HepG2 (cell line): ENCODE results near the gene LILRB5. TPM values are rescaled to one million over a fixed set of nuclear protein-coding genes. Genes with fewer than 3 reads are reported as not detected.

Source experiments
- CBX2 ChIP-seq, 2 experiments: fragments of 200-600 bp in 1 of 2; sonication (generic); formaldehyde crosslinking in 1 of 2; IDR thresholded peaks; 2 replicates each; pipeline versions ENCODE4 v1.7.0 to v1.8.1; 2018 to 2022; ENCODE audit warnings: low read depth in 2 of 2, low read length in 1 of 2, mild to moderate bottlenecking in 1 of 2, missing genetic modification reagents in 1 of 2
- CC2D1A ChIP-seq: sonication (generic); formaldehyde crosslinking; IDR thresholded peaks from 2 replicates; pipeline ENCODE4 v1.8.1; 2023; ENCODE audit warnings: mild to moderate bottlenecking, missing genetic modification reagents
- ERF ChIP-seq: IDR thresholded peaks from 2 replicates; pipeline ENCODE4 v1.6.1; 2018; ENCODE audit warnings: missing biosample characterization, missing genetic modification reagents
- FOXC1 ChIP-seq: sonication (generic); formaldehyde crosslinking; IDR thresholded peaks from 2 replicates; pipeline ENCODE4 v1.8.0; 2022; ENCODE audit warnings: mild to moderate bottlenecking, missing genetic modification reagents, borderline replicate concordance
- FOXO4 ChIP-seq: sonication (generic); formaldehyde crosslinking; conservative IDR thresholded peaks from 2 replicates; pipeline ENCODE4 v1.8.1; 2023; ENCODE audit warnings: missing genetic modification reagents
- GABPB1 ChIP-seq: IDR thresholded peaks from 2 replicates; pipeline ENCODE4 v1.6.1; 2016; ENCODE audit warnings: mild to moderate bottlenecking, missing genetic modification reagents, moderate library complexity, missing compliant biosample characterization
- ISX ChIP-seq: sonication (generic); formaldehyde crosslinking; conservative IDR thresholded peaks from 2 replicates; pipeline ENCODE4 v1.5.0; 2020; ENCODE audit warnings: missing genetic modification reagents
- JDP2 ChIP-seq: sonication (generic); formaldehyde crosslinking; IDR thresholded peaks from 2 replicates; pipeline ENCODE4 v1.8.1; 2022; ENCODE audit warnings: missing genetic modification reagents, borderline replicate concordance
- JUND ChIP-seq: sonication (generic); formaldehyde crosslinking; IDR thresholded peaks from 2 replicates; pipeline ENCODE4 v1.8.0; 2022; ENCODE audit warnings: mild to moderate bottlenecking, missing genetic modification reagents
- LBX2 ChIP-seq: sonication (generic); formaldehyde crosslinking; IDR thresholded peaks from 2 replicates; pipeline ENCODE4 v1.5.0; 2020; ENCODE audit warnings: missing genetic modification reagents, mild to moderate bottlenecking, borderline replicate concordance
- MIER3 ChIP-seq: IDR thresholded peaks from 2 replicates; pipeline ENCODE4 v1.6.1; 2016; ENCODE audit warnings: missing compliant biosample characterization, borderline replicate concordance
- MTA1 ChIP-seq: sonication (generic); formaldehyde crosslinking; IDR thresholded peaks from 2 replicates; pipeline ENCODE4 v1.4.0; 2020; ENCODE audit warnings: missing genetic modification reagents, mild to moderate bottlenecking, borderline replicate concordance
- NFIC ChIP-seq: IDR thresholded peaks from 2 replicates; pipeline ENCODE4 v1.6.1; 2012; ENCODE audit warnings: mild to moderate bottlenecking, low read length, inconsistent platforms
- NR3C1 ChIP-seq: sonication (generic); formaldehyde crosslinking; IDR thresholded peaks from 2 replicates; pipeline ENCODE4 v1.4.0; 2020; ENCODE audit warnings: missing genetic modification reagents
- PAF1 ChIP-seq: IDR thresholded peaks from 2 replicates; pipeline ENCODE4 v1.6.1; 2016; ENCODE audit warnings: missing genetic modification reagents, missing compliant biosample characterization
- PRPF4 ChIP-seq: fragments of 200-400 bp; formaldehyde crosslinking; IDR thresholded peaks from 2 replicates; pipeline ENCODE4 v1.6.1; 2016; ENCODE audit warnings: low read length, low read depth; ENCODE audit not compliant: poor library complexity, severe bottlenecking
- RFXANK ChIP-seq: IDR thresholded peaks from 2 replicates; pipeline ENCODE4 v1.6.1; 2016
- RFXAP ChIP-seq: sonication (generic); formaldehyde crosslinking; IDR thresholded peaks from 2 replicates; pipeline ENCODE4 v1.4.0; 2020; ENCODE audit warnings: missing genetic modification reagents, borderline replicate concordance
- RXRA ChIP-seq: sonication (generic); formaldehyde crosslinking; IDR thresholded peaks from 2 replicates; pipeline ENCODE4 v1.5.1; 2020; ENCODE audit warnings: missing genetic modification reagents
- SMAD1 ChIP-seq: sonication (generic); formaldehyde crosslinking; IDR thresholded peaks from 2 replicates; pipeline ENCODE4 v1.4.0; 2020; ENCODE audit warnings: missing genetic modification reagents, low read depth, mild to moderate bottlenecking, borderline replicate concordance
- TBX3 ChIP-seq: fragments of 450-650 bp; IDR thresholded peaks from 2 replicates; pipeline ENCODE4 v1.6.1; 2017; ENCODE audit warnings: antibody characterized with exemption, mild to moderate bottlenecking, inconsistent platforms, borderline replicate concordance
- TMF1 ChIP-seq: sonication (generic); formaldehyde crosslinking; IDR thresholded peaks from 2 replicates; pipeline ENCODE4 v1.8.1; 2022; ENCODE audit warnings: low read depth, missing genetic modification reagents
- XRCC5 ChIP-seq: fragments of 200-400 bp; formaldehyde crosslinking; optimal IDR thresholded peaks from 2 replicates; pipeline ENCODE3; 2017; ENCODE audit warnings: mild to moderate bottlenecking, low read length
- ZFP37 ChIP-seq: sonication (generic); formaldehyde crosslinking; IDR thresholded peaks from 2 replicates; pipeline ENCODE4 v1.4.0; 2020; ENCODE audit warnings: missing genetic modification reagents, borderline replicate concordance
- ZNF17 ChIP-seq: sonication (generic); formaldehyde crosslinking; IDR thresholded peaks from 2 replicates; pipeline ENCODE4 v1.5.0; 2020; ENCODE audit warnings: mild to moderate bottlenecking, missing genetic modification reagents
- ZNF251 ChIP-seq: sonication (generic); formaldehyde crosslinking; IDR thresholded peaks from 2 replicates; pipeline ENCODE4 v1.9.0; 2021; ENCODE audit warnings: mild to moderate bottlenecking, missing genetic modification reagents
- ZNF275 ChIP-seq: sonication (generic); formaldehyde crosslinking; IDR thresholded peaks from 2 replicates; pipeline ENCODE4 v1.8.0; 2022; ENCODE audit warnings: missing genetic modification reagents, mild to moderate bottlenecking, inconsistent platforms, borderline replicate concordance
- ZNF550 ChIP-seq: sonication (generic); formaldehyde crosslinking; IDR thresholded peaks from 2 replicates; pipeline ENCODE4 v1.4.0; 2020; ENCODE audit warnings: mild to moderate bottlenecking, missing genetic modification reagents, borderline replicate concordance
- ZNF7 ChIP-seq: IDR thresholded peaks from 2 replicates; pipeline ENCODE4 v1.6.1; 2016; ENCODE audit warnings: missing biosample characterization, missing genetic modification reagents
- ZNF773 ChIP-seq: sonication (generic); formaldehyde crosslinking; IDR thresholded peaks from 2 replicates; pipeline ENCODE4 v1.4.0; 2020; ENCODE audit warnings: missing genetic modification reagents, borderline replicate concordance
- polyA plus RNA-seq, 8 experiments: library from polyadenylated mRNA; depleted of rRNA in 3 of 8; stranded (reverse) in 7 of 8; unstranded in 1 of 8; fragments of >200 nt; fragmentation: Illumina TruSeq in 4 of 8; extraction: Trizol in 4 of 8; gene quantifications; 2 replicates each; pipeline versions ENCODE4 v1.2.1 to v1.2.3, GENCODE V29; 2011 to 2016; ENCODE audit warnings: low read depth in 4 of 8, missing spikeins in 1 of 8, mixed read lengths in 1 of 8; ENCODE audit not compliant: insufficient read depth in 1 of 8
- total RNA-seq, 5 experiments: library from RNA; depleted of rRNA; stranded (reverse); fragments of >200 nt; fragmentation: Illumina TruSeq; extraction: Trizol; gene quantifications; 2 replicates each; pipeline ENCODE4 v1.2.3, GENCODE V29; 2016; ENCODE audit warnings: low read depth in 1 of 5

Gene LILRB5
- total and polyA plus RNA-seq, 2 of the 13 experiments (the other 11 are each of a cell fraction or from before 2014, with no cell fraction given): not detected

- TF ChIP-seq JDP2 (no peak), RFXANK (no peak), MIER3 (no peak), ZNF7 (CRISPR knock-in tag) (no peak), RXRA (CRISPR knock-in tag) (peak; percentile 49; the same call in 1 of the 2 replicates), ZFP37 (CRISPR knock-in tag) (no peak), CC2D1A (CRISPR knock-in tag) (no peak), ZNF550 (CRISPR knock-in tag) (no peak), FOXO4 (no peak), ISX (CRISPR knock-in tag) (no peak), TBX3 (no peak), NR3C1 (CRISPR knock-in tag) (no peak), NFIC (0 out of 2 replicates have a peak, but pooled peaks have one; percentile 52), ZNF251 (CRISPR knock-in tag) (no peak), TMF1 (CRISPR knock-in tag) (no peak), RFXAP (CRISPR knock-in tag) (no peak), ZNF275 (0 out of 2 replicates have a peak, but pooled peaks have one; percentile 40), FOXC1 (CRISPR knock-in tag) (no peak), XRCC5 (peak; percentile 14), ZNF773 (CRISPR knock-in tag) (no peak), PAF1 (CRISPR knock-in tag) (peak; percentile 95), ZNF17 (CRISPR knock-in tag) (no peak), SMAD1 (CRISPR knock-in tag) (no peak), MTA1 (CRISPR knock-in tag) (no peak), JUND (CRISPR knock-in tag) (no peak), ERF (no peak), CBX2 (IDR thresholded peaks at IDR 0.05; ENCODE audit: low read depth, low read length) (no peak), CBX2 (CRISPR knock-in tag; IDR thresholded peaks at IDR 0.05; ENCODE audit: low read depth) (no peak), PRPF4 (peak; percentile 21), GABPB1 (peak; percentile 34; the same call in 1 of the 2 replicates), LBX2 (CRISPR knock-in tag) (no peak)
Measured at GRCh38 chr19:54207983-54208783, 48.9 kb downstream of the LILRB5 start (continued).
